Endothelial cell of umbilical vein (primary cell): Measurements from ENCODE around the gene NSUN4. TPM values are rescaled to one million over a fixed set of nuclear protein-coding genes. Genes with fewer than 3 reads are reported as not detected.
"Not testable (repeated sequence)": the region's sequence is repeated elsewhere in the genome, so short reads cannot be mapped to it uniquely, and the experiment has no call there.

Experiments used
- BruUV-seq: library from RNA; stranded (reverse); fragments of 400-500 nt; replicated peaks from 2 replicates; lab custom pipeline; 2021; lab: Mats Ljungman, UMichigan
- CTCF ChIA-PET: fragments of 300-600, 350-600 bp; sonication (Branson Sonifier 250); formaldehyde crosslinking; loops from one replicate; lab custom pipeline; 2021; ENCODE audit warnings: antibody characterized with exemption, inconsistent platforms; lab: Charles Lee
- POLR2A ChIA-PET: fragments of 300-600, 350-600 bp; sonication (Branson Sonifier 250); formaldehyde crosslinking; loops from one replicate; lab custom pipeline; 2021; ENCODE audit warnings: antibody characterized with exemption, inconsistent platforms; lab: Charles Lee
- DNase-seq: peaks from one replicate; pipeline ENCODE4 v3.0.0-alpha.2; 2011; ENCODE audit warnings: low read depth, low spot score
- FAIRE-seq: peaks from 2 replicates; lab custom pipeline; 2011; peaks lifted over from hg19 to GRCh38; lab: Jason Lieb, UNC
- H2AFZ ChIP-seq: 2 replicates; pipeline ENCODE4 v1.6.0; 2012; ENCODE audit warnings: low read depth, low read length, control low read depth, inconsistent platforms
- H3K27ac ChIP-seq: 2 replicates; pipeline ENCODE4 v1.5.1; 2011; ENCODE audit warnings: low read depth, mild to moderate bottlenecking, control low read depth, low read length, moderate library complexity; ENCODE audit not compliant: insufficient read depth
- H3K27me3 ChIP-seq, 2 experiments: 2 replicates each; pipeline versions ENCODE4 v1.6.0 to v1.6.1; 2011; ENCODE audit warnings: low read length in 2 of 2, mixed read lengths in 1 of 2; ENCODE audit not compliant: control insufficient read depth in 2 of 2, insufficient read depth in 2 of 2
- H3K36me3 ChIP-seq, 2 experiments: 2 replicates in 1 of 2; 3 replicates in 1 of 2; pipeline ENCODE4 v1.5.1; 2011; ENCODE audit warnings: low read length in 2 of 2, mild to moderate bottlenecking in 1 of 2, moderate library complexity in 1 of 2; ENCODE audit not compliant: control insufficient read depth in 2 of 2, insufficient read depth in 2 of 2; ENCODE audit errors: extremely low read depth in 1 of 2
- H3K4me1 ChIP-seq: 3 replicates; pipeline ENCODE4 v1.5.1; 2011; ENCODE audit warnings: mild to moderate bottlenecking, low read length; ENCODE audit not compliant: control insufficient read depth, insufficient read depth; ENCODE audit errors: extremely low read depth
- H3K4me2 ChIP-seq: 2 replicates; pipeline ENCODE4 v1.6.1; 2011; ENCODE audit warnings: low read length, control low read depth, mixed read lengths; ENCODE audit not compliant: insufficient read depth
- H3K4me3 ChIP-seq, 3 experiments: fragments of 200-600 bp in 1 of 3; sonication (generic), shearing (Covaris generic) in 1 of 3; replicated peaks in 1 of 3; 2 replicates each; pipeline ENCODE4 v1.5.1; 2011 to 2016; ENCODE audit warnings: control low read depth in 3 of 3, low read length in 3 of 3, mild to moderate bottlenecking in 2 of 3, inconsistent platforms in 1 of 3, low read depth in 1 of 3, moderate library complexity in 1 of 3; ENCODE audit not compliant: insufficient read depth in 1 of 3
- H3K79me2 ChIP-seq: 2 replicates; pipeline ENCODE4 v1.6.0; 2012; ENCODE audit warnings: low read length, inconsistent platforms; ENCODE audit not compliant: control insufficient read depth, insufficient read depth
- H3K9ac ChIP-seq: replicated peaks from 2 replicates; pipeline ENCODE3; 2011; ENCODE audit warnings: low read length, control low read depth; ENCODE audit not compliant: insufficient read depth; ENCODE audit errors: extremely low read depth
- H3K9me1 ChIP-seq: replicated peaks from 3 replicates; pipeline ENCODE4 v1.6.0; 2011; ENCODE audit warnings: mild to moderate bottlenecking, low read length; ENCODE audit not compliant: control insufficient read depth, insufficient read depth; ENCODE audit errors: extremely low read depth
- H3K9me3 ChIP-seq: replicated peaks from 2 replicates; pipeline ENCODE4 v1.5.1; 2012; ENCODE audit warnings: low read length, inconsistent platforms; ENCODE audit not compliant: control insufficient read depth, insufficient read depth
- H4K20me1 ChIP-seq: replicated peaks from 2 replicates; pipeline ENCODE3; 2011; ENCODE audit warnings: mild to moderate bottlenecking, low read length; ENCODE audit not compliant: control insufficient read depth, insufficient read depth; ENCODE audit errors: extremely low read depth
- CTCF ChIP-seq, 2 donors: IDR thresholded peaks; 1 replicate in 1 of 2; 2 replicates in 1 of 2; pipeline ENCODE4 v1.5.1; 2011; ENCODE audit warnings: low read length in 2 of 2, mild to moderate bottlenecking in 2 of 2, moderate library complexity in 2 of 2, control low read depth in 1 of 2, inconsistent platforms in 1 of 2, low read depth in 1 of 2; ENCODE audit not compliant: insufficient read depth in 1 of 2; ENCODE audit errors: extremely low read depth in 1 of 2
- EZH2 ChIP-seq: IDR thresholded peaks from 2 replicates; pipeline ENCODE4 v1.6.1; 2012; ENCODE audit warnings: borderline replicate concordance, low read depth, mild to moderate bottlenecking, moderate library complexity, low read length, inconsistent platforms; ENCODE audit not compliant: severe bottlenecking
- FOS ChIP-seq: IDR thresholded peaks from 2 replicates; pipeline ENCODE4 v1.6.1; 2011; ENCODE audit warnings: mild to moderate bottlenecking, low read length, moderate library complexity, borderline replicate concordance; ENCODE audit not compliant: insufficient read depth
- GATA2 ChIP-seq: IDR thresholded peaks from 2 replicates; pipeline ENCODE4 v1.7.0; 2011; ENCODE audit warnings: low read depth, mild to moderate bottlenecking, moderate library complexity, mixed read lengths, low read length; ENCODE audit not compliant: insufficient read length, insufficient read depth
- JUN ChIP-seq: IDR thresholded peaks from 2 replicates; pipeline ENCODE4 v1.6.1; 2011; ENCODE audit warnings: borderline replicate concordance, low read depth; ENCODE audit not compliant: insufficient read length, insufficient read depth
- MYC ChIP-seq: IDR thresholded peaks from one replicate; pipeline ENCODE4 v1.6.1; 2011; ENCODE audit warnings: mild to moderate bottlenecking, low read depth, low read length
- POLR2A ChIP-seq: IDR thresholded peaks from 2 replicates; pipeline ENCODE4 v1.6.1; 2012; ENCODE audit warnings: low read depth, mild to moderate bottlenecking, control low read depth, low read length
- POLR2AphosphoS5 ChIP-seq: IDR thresholded peaks from 2 replicates; pipeline ENCODE4 v1.6.1; 2012; ENCODE audit warnings: low read depth, mild to moderate bottlenecking, control low read depth, low read length, moderate library complexity; ENCODE audit not compliant: insufficient read depth
- dilution Hi-C: fragments of 300-500 bp; cut with MboI; formaldehyde crosslinking; loops from one replicate; pipeline ENCODE4 v1.15.0; 2019; ENCODE audit warnings: low sequenced_read_pairs; ENCODE audit not compliant: extremely low pct_ligation_motif_present
- intact Hi-C: fragments of 100-400 bp; cut with micrococcal nuclease; formaldehyde crosslinking; loops from one replicate; pipeline ENCODE4 v1.10.0; 2022
- polyA plus RNA-seq, 4 experiments: library from polyadenylated mRNA; depleted of rRNA in 3 of 4; stranded (reverse) in 3 of 4; unstranded in 1 of 4; fragments of >200 nt; gene quantifications; 2 replicates each; pipeline versions ENCODE4 v1.2.1 to v1.2.3, GENCODE V29; 2011 to 2012; ENCODE audit warnings: missing spikeins in 1 of 4
- total RNA-seq: library from RNA; stranded (reverse); gene quantifications from 2 replicates; pipeline ENCODE4 v1.2.3, GENCODE V29; 2021
- TF ChIP-seq, protein P1 (sequence below): IDR thresholded peaks from 2 replicates; pipeline ENCODE4 v1.6.1; 2011; ENCODE audit not compliant: insufficient read depth, insufficient read length

The NSUN4 gene
- total and polyA plus RNA-seq, 2 donors (not counting 3 experiments of a cell fraction or from before 2014, with no cell fraction given) = 21.6 to 23.4 TPM

- dilution Hi-C loops (no loop called here), intact Hi-C loops (no loop called here)
- H3K4me1 ChIP-seq = no peaks in the 10 kb centered on the region
- no peak overlapping the region for H2AFZ ChIP-seq
- H3K27ac ChIP-seq = no peak overlapping the region
- no peaks in the 10 kb centered on the region for H3K79me2 ChIP-seq
- no peak overlapping the region for H3K4me3 ChIP-seq
- TF ChIP-seq JUN (no peak), FOS (no peak), MYC (no peak), POLR2A (no peak), CTCF (IDR thresholded peaks at IDR 0.05; ENCODE audit: extremely low read depth in 1 of 2, insufficient read depth in 1 of 2, low read depth in 1 of 2, low read length in 2 of 2) (no peak), EZH2 (no peak), POLR2AphosphoS5 (no peak), GATA2 (no peak)
- TF ChIP-seq, protein P1, sequence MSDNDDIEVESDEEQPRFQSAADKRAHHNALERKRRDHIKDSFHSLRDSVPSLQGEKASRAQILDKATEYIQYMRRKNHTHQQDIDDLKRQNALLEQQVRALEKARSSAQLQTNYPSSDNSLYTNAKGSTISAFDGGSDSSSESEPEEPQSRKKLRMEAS = no peak
- H3K36me3 ChIP-seq = peaks cover 0 to 5% of the 10 kb centered on the region in 2 experiments
- no peaks in the 10 kb centered on the region for H3K9me1 ChIP-seq
- DNase-seq = no peak
- POLR2A ChIA-PET = no interaction called here
- BruUV-seq = no TSS peak
- CTCF ChIA-PET = interaction anchor here (1.4 kb wide), 1 partner anchor 30 kb away, joined by 5 read pairs; no protein-coding TSS in a partner anchor
- no peak overlapping the region for H3K4me2 ChIP-seq
- no peaks in the 10 kb centered on the region for H3K9me3 ChIP-seq
- FAIRE-seq = no peak
- H3K27me3 ChIP-seq = no peaks in the 10 kb centered on the region
- H3K9ac ChIP-seq = no peak overlapping the region
- no peaks in the 10 kb centered on the region for H4K20me1 ChIP-seq
Observed at GRCh38 chr1:46317323-46317722, 23.3 kb upstream of the NSUN4 start.

- H3K79me2 ChIP-seq, POLR2A ChIA-PET, H3K9me3 ChIP-seq, H3K4me3 ChIP-seq, H3K27me3 ChIP-seq, DNase-seq, dilution Hi-C loops, FAIRE-seq, H3K27ac ChIP-seq, H3K9ac ChIP-seq, H4K20me1 ChIP-seq, H3K36me3 ChIP-seq, H2AFZ ChIP-seq, BruUV-seq, H3K4me1 ChIP-seq, intact Hi-C loops, H3K9me1 ChIP-seq, H3K4me2 ChIP-seq: not testable (repeated sequence)
- CTCF ChIA-PET = interaction anchor here (1.0 kb wide), 2 partner anchors 13 to 29 kb away, joined by 3 to 4 read pairs; no protein-coding TSS in a partner anchor
Observed at GRCh38 chr1:46319301-46319700, 21.3 kb upstream of the NSUN4 start.
